Esophagus squamous epithelium (tissue), 4 donors: ENCODE measurements around the gene HOXD9.

Experiments
- CTCF ChIP-seq, 6 experiments: fragments of 450-650 bp in 4 of 6; fragments of 200-600 bp in 2 of 6; sonication (generic) in 2 of 6; IDR thresholded peaks; one replicate each; pipeline ENCODE4 v1.5.1; 2016 to 2019; ENCODE audit warnings: antibody characterized with exemption in 6 of 6, mild to moderate bottlenecking in 4 of 6, moderate library complexity in 4 of 6
- POLR2A ChIP-seq, 4 donors: fragments of 450-650 bp; IDR thresholded peaks; one replicate each; pipeline ENCODE4 v1.6.1; 2017; ENCODE audit warnings: antibody characterized with exemption in 4 of 4, mild to moderate bottlenecking in 4 of 4, moderate library complexity in 3 of 4

GRCh38 chr2:176106581-176107539 lies 15.7 kb upstream of the HOXD9 start, which contains the start of gene HOXD11:
- TF ChIP-seq CTCF (IDR thresholded peaks at IDR 0.05) = no peak
- no peak for TF ChIP-seq POLR2A (IDR thresholded peaks at IDR 0.05)
